ENCODE data around the gene NRXN3.
A peak's percentile ranks its signal among the peaks of the same experiment; 100 is the strongest.

The NRXN3 gene

GRCh38 chr14:79627058-79627457 is 1456.9 kb downstream of the NRXN3 start:
- Mint-ChIP-seq H3K4me1 (peaks cover 24% of the 10 kb centered on the region), H3K27ac (no peak overlapping the region), H3K9me3 (peaks cover 3% of the 10 kb centered on the region), H3K4me3 (no peak overlapping the region), H3K36me3 (ENCODE audit: low read depth) (peaks cover 3% of the 10 kb centered on the region), H3K27me3 (ENCODE audit: low read depth, poor library complexity) (no peaks in the 10 kb centered on the region)
- DNase-seq, result no peak
- TF ChIP-seq CTCF (IDR thresholded peaks at IDR 0.05), result no peak

- Mint-ChIP-seq H3K27me3 (ENCODE audit: low read depth, poor library complexity) (no peaks in the 10 kb centered on the region), H3K4me3 (no peak overlapping the region), H3K36me3 (ENCODE audit: low read depth) (peaks cover 18% of the 10 kb centered on the region), H3K9me3 (peaks cover 8% of the 10 kb centered on the region), H3K27ac (peak overlapping the region; percentile 89), H3K4me1 (peaks cover 24% of the 10 kb centered on the region)
- TF ChIP-seq CTCF (IDR thresholded peaks at IDR 0.05), result no peak
- no peak for DNase-seq
Observed at GRCh38 chr14:79629411-79630287, 1459.5 kb downstream of the NRXN3 start.

- Mint-ChIP-seq H3K27ac (peak overlapping the region; percentile 65), H3K27me3 (ENCODE audit: low read depth, poor library complexity) (no peaks in the 10 kb centered on the region), H3K4me3 (no peak overlapping the region), H3K9me3 (peaks cover 12% of the 10 kb centered on the region), H3K4me1 (peaks cover 24% of the 10 kb centered on the region), H3K36me3 (ENCODE audit: low read depth) (peaks cover 18% of the 10 kb centered on the region)
- TF ChIP-seq CTCF (IDR thresholded peaks at IDR 0.05), result no peak
- no peak for DNase-seq
Observed at GRCh38 chr14:79630288-79630960, 1460.3 kb downstream of the NRXN3 start.

GRCh38 chr14:79631276-79631675 is 1461.1 kb downstream of the NRXN3 start:
- H3K36me3 Mint-ChIP-seq (ENCODE audit: low read depth), result peaks cover 18% of the 10 kb centered on the region
- no peak for TF ChIP-seq CTCF (IDR thresholded peaks at IDR 0.05)

GRCh38 chr14:79638672-79639266 is 1468.6 kb downstream of the NRXN3 start:
- Mint-ChIP-seq H3K4me3 (no peak overlapping the region), H3K4me1 (peaks cover 36% of the 10 kb centered on the region), H3K27ac (no peak overlapping the region), H3K36me3 (ENCODE audit: low read depth) (peaks cover 3% of the 10 kb centered on the region), H3K9me3 (peaks cover 6% of the 10 kb centered on the region), H3K27me3 (ENCODE audit: low read depth, poor library complexity) (peaks cover 4% of the 10 kb centered on the region)
- DNase-seq, result no peak
- no peak for TF ChIP-seq CTCF (IDR thresholded peaks at IDR 0.05)

More at GRCh38 chr14:79631276-79631675, 1461.1 kb downstream of the NRXN3 start:
- no peak for DNase-seq
- Mint-ChIP-seq H3K4me1 (peaks cover 24% of the 10 kb centered on the region), H3K27ac (no peak overlapping the region), H3K27me3 (ENCODE audit: low read depth, poor library complexity) (no peaks in the 10 kb centered on the region), H3K9me3 (peaks cover 12% of the 10 kb centered on the region), H3K4me3 (no peak overlapping the region)

Measured in nephron progenitor cell (in vitro differentiated cells).